GM12878 (cell line): Measurements from ENCODE around the gene FUT3. TPM values are rescaled to one million over a fixed set of nuclear protein-coding genes. Genes with fewer than 3 reads are reported as not detected.
A peak's percentile ranks its signal among the peaks of the same experiment; 100 is the strongest.

Experiments
- ATAC-seq: fragments of 200-7000 bp; cut with Tn5 transposase; 3 replicates; pipeline ENCODE4 v1.9.1; 2020; ENCODE audit warnings: mild to moderate bottlenecking, moderate library complexity
- BruUV-seq: library from RNA; stranded (reverse); fragments of 400-500 nt; replicated peaks from 2 replicates; lab custom pipeline; 2021; lab: Mats Ljungman, UMichigan
- CTCF ChIA-PET: fragments of 300-600 bp; sonication (Branson Sonifier 250); formaldehyde crosslinking; extraction: SDS; loops from one replicate; lab custom pipeline; 2021; ENCODE audit warnings: inconsistent platforms; lab: Yijun Ruan, JAX
- POLR2A ChIA-PET: fragments of 350-600 bp; formaldehyde crosslinking; extraction: SDS; loops from one replicate; lab custom pipeline; 2021; ENCODE audit warnings: inconsistent platforms; lab: Charles Lee
- RAD21 ChIA-PET: fragments of 300-600 bp; sonication (Branson Sonifier 250); formaldehyde crosslinking; loops from one replicate; lab custom pipeline; 2023; ENCODE audit warnings: antibody characterized with exemption; ENCODE audit not compliant: unreplicated experiment; lab: Charles Lee
- SMC1A ChIA-PET: fragments of 300-600 bp; sonication (Branson Sonifier 250); formaldehyde crosslinking; loops from one replicate; lab custom pipeline; 2023; ENCODE audit not compliant: unreplicated experiment, uncharacterized antibody; lab: Charles Lee
- DNase-seq: peaks from one replicate; pipeline ENCODE4 v3.0.0-alpha.2; 2011; ENCODE audit warnings: low read depth, low spot score
- FAIRE-seq: peaks from 3 replicates; lab custom pipeline; 2011; peaks lifted over from hg19 to GRCh38; lab: Jason Lieb, UNC
- H2AFZ ChIP-seq: 2 replicates; pipeline ENCODE4 v1.6.0; 2011; ENCODE audit warnings: low read depth, low read length, control low read depth; ENCODE audit not compliant: control insufficient read depth
- H3K27ac ChIP-seq: 2 replicates; pipeline ENCODE4 v1.5.1; 2011; ENCODE audit warnings: control low read depth; ENCODE audit not compliant: control insufficient read depth, insufficient read depth
- H3K27me3 ChIP-seq, 2 experiments: replicated peaks in 1 of 2; 2 replicates each; pipeline versions ENCODE4 v1.6.0 to v1.6.1; 2011; ENCODE audit warnings: low read length in 1 of 2; ENCODE audit not compliant: control insufficient read depth in 2 of 2, insufficient read depth in 2 of 2
- H3K36me3 ChIP-seq, 2 experiments: 2 replicates each; pipeline ENCODE4 v1.5.1; 2011; ENCODE audit warnings: low read length in 1 of 2; ENCODE audit not compliant: control insufficient read depth in 2 of 2, insufficient read depth in 2 of 2
- H3K4me1 ChIP-seq: 2 replicates; pipeline ENCODE4 v1.6.1; 2011; ENCODE audit warnings: mild to moderate bottlenecking, low read length, moderate library complexity, mixed read lengths; ENCODE audit not compliant: control insufficient read depth, insufficient read depth
- H3K4me2 ChIP-seq: 2 replicates; pipeline ENCODE4 v1.6.0; 2011; ENCODE audit warnings: control low read depth; ENCODE audit not compliant: control insufficient read depth, insufficient read depth
- H3K4me3 ChIP-seq: fragments of 200-600 bp; sonication (generic); 2 replicates; pipeline ENCODE4 v1.5.1; 2016
- H3K79me2 ChIP-seq: 2 replicates; pipeline ENCODE4 v1.6.0; 2011; ENCODE audit warnings: low read length; ENCODE audit not compliant: control insufficient read depth, insufficient read depth
- H3K9ac ChIP-seq: 2 replicates; pipeline ENCODE4 v1.8.0; 2011; ENCODE audit warnings: low read length, control low read depth, mixed read lengths; ENCODE audit not compliant: control insufficient read depth, insufficient read depth
- H3K9me3 ChIP-seq: replicated peaks from 3 replicates; pipeline ENCODE4 v1.5.1; 2011; ENCODE audit warnings: mild to moderate bottlenecking, low read length; ENCODE audit not compliant: control insufficient read depth, insufficient read depth
- H4K20me1 ChIP-seq: 2 replicates; pipeline ENCODE4 v1.6.0; 2011; ENCODE audit not compliant: control insufficient read depth, insufficient read depth
- WGBS: methylation state at CpG from one replicate; pipeline ENCODE4 v1.1.6; 2016; ENCODE audit warnings: low lambda C conversion rate; ENCODE audit not compliant: insufficient replicate concordance, insufficient coverage; ENCODE audit errors: missing lambda C conversion rate; 5-methylcytosine and 5-hydroxymethylcytosine counted together
- in situ Hi-C: fragments of 300-500 bp; cut with MboI; formaldehyde crosslinking; loops from 9 replicates; pipeline ENCODE4 v1.14.3; 2018; ENCODE audit warnings: mixed read lengths
- intact Hi-C: fragments of 100-400 bp; cut with micrococcal nuclease; formaldehyde crosslinking; loops from one replicate; pipeline ENCODE4 v1.14.2; 2022; ENCODE audit not compliant: unreplicated experiment
- polyA plus RNA-seq, 11 experiments: library from polyadenylated mRNA; depleted of rRNA in 4 of 11; unstranded in 6 of 11; stranded (reverse) in 5 of 11; fragments of >200 nt; fragmentation: Nextera tagmentation in 4 of 11; fragmentation: Illumina TruSeq in 1 of 11; extraction: Ambion mirVana in 4 of 11; extraction: Trizol in 1 of 11; gene quantifications; 1 replicate in 1 of 11; 2 replicates in 10 of 11; pipeline versions ENCODE4 v1.2.1 to v1.2.3, GENCODE V29; 2011 to 2016; ENCODE audit warnings: inconsistent platforms in 2 of 11, missing spikeins in 2 of 11, low read depth in 1 of 11
- total RNA-seq, 4 experiments: library from RNA; depleted of rRNA in 3 of 4; stranded (reverse); fragments of >200 nt in 3 of 4; fragmentation: Illumina TruSeq in 1 of 4; extraction: Trizol in 1 of 4; gene quantifications; 2 replicates each; pipeline versions ENCODE4 v1.2.1 to v1.2.3, GENCODE V29; 2013 to 2021
- TF ChIP-seq, protein P1 (sequence below): fragments of 450-650 bp; IDR thresholded peaks from 2 replicates; pipeline ENCODE4 v1.6.1; 2018; ENCODE audit warnings: borderline replicate concordance, mild to moderate bottlenecking; ENCODE audit not compliant: partially characterized antibody
- TF ChIP-seq, protein P2 (sequence below): fragments of 150-350 bp; IDR thresholded peaks from 2 replicates; pipeline ENCODE4 v1.6.1; 2014; ENCODE audit warnings: mild to moderate bottlenecking, low read depth, low read length

The FUT3 gene
- total and polyA plus RNA-seq, 10 of the 15 experiments (the other 5 are each of a cell fraction or from before 2014, with no cell fraction given): 0.04 to 0.31 (median 0.07) TPM; not detected in 7

DNA sequence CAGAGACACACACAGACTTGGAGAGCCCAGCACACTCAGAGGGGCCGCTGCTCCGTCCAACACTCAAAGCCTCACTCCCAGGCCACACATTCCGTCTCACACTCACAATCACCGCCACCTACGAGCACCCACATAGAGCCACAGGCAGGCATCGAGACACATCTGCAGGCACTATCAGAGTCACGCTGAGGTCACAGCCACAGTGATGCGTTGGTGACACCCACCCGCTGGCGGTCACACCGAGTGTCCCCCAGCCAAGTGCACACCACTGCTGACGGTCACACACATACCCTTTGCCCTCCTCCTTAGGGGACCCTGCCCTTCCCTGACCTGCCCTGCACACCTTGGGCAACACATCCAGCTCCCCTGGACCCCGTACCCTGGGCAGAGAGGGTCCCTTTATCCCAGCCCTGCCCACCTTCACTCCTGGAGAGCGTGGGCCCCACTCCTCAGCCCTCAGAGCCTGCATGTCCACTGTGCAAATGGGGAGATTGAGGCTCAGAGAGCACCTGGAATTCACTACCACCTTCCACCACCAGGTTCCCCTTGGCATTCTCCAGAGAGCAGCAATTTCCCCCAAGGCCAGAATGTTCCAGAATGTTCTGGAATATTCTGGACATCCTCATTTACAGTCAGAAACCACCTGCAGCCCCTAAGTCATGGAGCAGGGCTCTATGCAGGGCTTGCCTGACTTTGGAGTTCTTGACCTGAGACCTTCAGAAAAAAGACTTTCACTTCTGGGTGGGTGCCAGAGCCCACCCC is 13.7 kb upstream of the FUT3 start:
- Histone ChIP-seq H3K4me1 (no peaks in the 10 kb centered on the region), H3K27me3 (no peaks in the 10 kb centered on the region; a peak in 1 of 4 replicates), H3K9ac (no peak overlapping the region), H3K9me3 (no peaks in the 10 kb centered on the region), H2AFZ (no peak overlapping the region), H3K36me3 (no peaks in the 10 kb centered on the region), H3K4me3 (no peak overlapping the region), H4K20me1 (no peaks in the 10 kb centered on the region), H3K27ac (no peak overlapping the region), H3K79me2 (no peaks in the 10 kb centered on the region), H3K4me2 (no peak overlapping the region)
- ChIA-PET SMC1A (no interaction called here), RAD21 (no interaction called here), CTCF (no interaction called here), POLR2A (no interaction called here)
- DNase-seq (no peak), FAIRE-seq (no peak), ATAC-seq (no peak)
- in situ Hi-C loops: no loop called here
- intact Hi-C loops: no loop called here
- 24% methylated on average over 14 of the region's 14 CpGs for WGBS
- BruUV-seq: no TSS peak
- TF ChIP-seq, protein P1, sequence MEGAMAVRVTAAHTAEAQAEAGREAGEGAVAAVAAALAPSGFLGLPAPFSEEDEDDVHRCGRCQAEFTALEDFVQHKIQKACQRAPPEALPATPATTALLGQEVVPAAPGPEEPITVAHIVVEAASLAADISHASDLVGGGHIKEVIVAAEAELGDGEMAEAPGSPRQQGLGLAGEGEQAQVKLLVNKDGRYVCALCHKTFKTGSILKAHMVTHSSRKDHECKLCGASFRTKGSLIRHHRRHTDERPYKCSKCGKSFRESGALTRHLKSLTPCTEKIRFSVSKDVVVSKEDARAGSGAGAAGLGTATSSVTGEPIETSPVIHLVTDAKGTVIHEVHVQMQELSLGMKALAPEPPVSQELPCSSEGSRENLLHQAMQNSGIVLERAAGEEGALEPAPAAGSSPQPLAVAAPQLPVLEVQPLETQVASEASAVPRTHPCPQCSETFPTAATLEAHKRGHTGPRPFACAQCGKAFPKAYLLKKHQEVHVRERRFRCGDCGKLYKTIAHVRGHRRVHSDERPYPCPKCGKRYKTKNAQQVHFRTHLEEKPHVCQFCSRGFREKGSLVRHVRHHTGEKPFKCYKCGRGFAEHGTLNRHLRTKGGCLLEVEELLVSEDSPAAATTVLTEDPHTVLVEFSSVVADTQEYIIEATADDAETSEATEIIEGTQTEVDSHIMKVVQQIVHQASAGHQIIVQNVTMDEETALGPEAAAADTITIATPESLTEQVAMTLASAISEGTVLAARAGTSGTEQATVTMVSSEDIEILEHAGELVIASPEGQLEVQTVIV: no peak
- TF ChIP-seq, protein P2, sequence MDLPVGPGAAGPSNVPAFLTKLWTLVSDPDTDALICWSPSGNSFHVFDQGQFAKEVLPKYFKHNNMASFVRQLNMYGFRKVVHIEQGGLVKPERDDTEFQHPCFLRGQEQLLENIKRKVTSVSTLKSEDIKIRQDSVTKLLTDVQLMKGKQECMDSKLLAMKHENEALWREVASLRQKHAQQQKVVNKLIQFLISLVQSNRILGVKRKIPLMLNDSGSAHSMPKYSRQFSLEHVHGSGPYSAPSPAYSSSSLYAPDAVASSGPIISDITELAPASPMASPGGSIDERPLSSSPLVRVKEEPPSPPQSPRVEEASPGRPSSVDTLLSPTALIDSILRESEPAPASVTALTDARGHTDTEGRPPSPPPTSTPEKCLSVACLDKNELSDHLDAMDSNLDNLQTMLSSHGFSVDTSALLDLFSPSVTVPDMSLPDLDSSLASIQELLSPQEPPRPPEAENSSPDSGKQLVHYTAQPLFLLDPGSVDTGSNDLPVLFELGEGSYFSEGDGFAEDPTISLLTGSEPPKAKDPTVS: peak; percentile 95
